Activated T-cell treated with anti-CD3 and anti-CD28 coated beads, Interleukin-2, amount 50 U/mL, for 24 hours (primary cell): Measurements from ENCODE around the gene CNNM3.

ENCODE experiments used
- DNase-seq: peaks from one replicate; pipeline ENCODE4 v3.0.0-alpha.2; 2020
- H3K27ac Mint-ChIP-seq: 2 replicates; pipeline ENCODE4 v1.8.0; 2020; ENCODE audit warnings: mild to moderate bottlenecking, mixed read lengths
- H3K27me3 Mint-ChIP-seq: 2 replicates; pipeline ENCODE4 v1.8.0; 2020; ENCODE audit warnings: mixed read lengths
- H3K36me3 Mint-ChIP-seq: 2 replicates; pipeline ENCODE4 v1.8.0; 2020; ENCODE audit warnings: low read depth, mixed read lengths
- H3K4me1 Mint-ChIP-seq: 2 replicates; pipeline ENCODE4 v1.8.0; 2020; ENCODE audit warnings: low read depth, mixed read lengths
- H3K4me3 Mint-ChIP-seq: 2 replicates; pipeline ENCODE4 v1.8.0; 2020; ENCODE audit warnings: mild to moderate bottlenecking, moderate library complexity, mixed read lengths
- H3K9me3 Mint-ChIP-seq: 2 replicates; pipeline ENCODE4 v1.8.0; 2020; ENCODE audit warnings: mixed read lengths

Gene CNNM3

DNA sequence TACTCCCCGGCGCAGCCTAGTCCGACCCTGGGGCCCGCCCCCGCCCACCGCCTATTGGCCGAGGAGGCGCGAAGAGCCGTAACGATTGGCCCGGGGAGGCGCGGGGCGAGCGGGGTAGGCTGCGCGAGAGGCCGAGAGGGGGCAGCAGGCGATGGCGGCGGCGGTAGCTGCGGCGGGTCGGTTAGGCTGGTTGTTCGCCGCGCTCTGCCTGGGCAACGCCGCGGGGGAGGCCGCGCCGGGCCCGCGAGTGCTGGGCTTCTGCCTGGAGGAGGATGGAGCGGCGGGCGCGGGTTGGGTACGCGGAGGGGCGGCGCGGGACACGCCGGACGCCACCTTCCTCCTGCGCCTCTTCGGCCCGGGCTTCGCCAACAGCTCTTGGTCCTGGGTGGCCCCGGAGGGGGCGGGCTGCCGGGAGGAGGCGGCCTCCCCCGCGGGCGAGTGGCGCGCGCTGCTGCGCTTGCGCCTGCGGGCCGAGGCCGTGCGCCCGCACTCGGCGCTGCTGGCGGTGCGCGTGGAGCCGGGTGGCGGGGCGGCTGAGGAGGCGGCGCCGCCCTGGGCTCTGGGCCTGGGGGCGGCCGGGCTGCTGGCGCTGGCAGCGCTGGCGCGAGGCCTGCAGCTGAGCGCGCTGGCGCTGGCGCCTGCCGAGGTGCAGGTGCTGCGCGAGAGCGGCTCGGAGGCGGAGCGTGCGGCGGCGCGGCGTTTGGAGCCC, at the start of gene CNNM3:
Gene CNNM3 (plus strand): TSS at position 142 of the 709 bp plus-strand sequence. CDS start 10 bp downstream, at position 152.
- Mint-ChIP-seq H3K9me3 (no peaks in the 10 kb centered on the region), H3K4me3 (peak within 1 kb of the TSS; percentile 83), H3K36me3 (peaks cover 44% of the 10 kb centered on the region), H3K27ac (peak within 1 kb of the TSS; percentile 81), H3K27me3 (no peaks in the 10 kb centered on the region), H3K4me1 (peaks cover 61% of the 10 kb centered on the region)
- peak; percentile 97 for DNase-seq

DNA sequence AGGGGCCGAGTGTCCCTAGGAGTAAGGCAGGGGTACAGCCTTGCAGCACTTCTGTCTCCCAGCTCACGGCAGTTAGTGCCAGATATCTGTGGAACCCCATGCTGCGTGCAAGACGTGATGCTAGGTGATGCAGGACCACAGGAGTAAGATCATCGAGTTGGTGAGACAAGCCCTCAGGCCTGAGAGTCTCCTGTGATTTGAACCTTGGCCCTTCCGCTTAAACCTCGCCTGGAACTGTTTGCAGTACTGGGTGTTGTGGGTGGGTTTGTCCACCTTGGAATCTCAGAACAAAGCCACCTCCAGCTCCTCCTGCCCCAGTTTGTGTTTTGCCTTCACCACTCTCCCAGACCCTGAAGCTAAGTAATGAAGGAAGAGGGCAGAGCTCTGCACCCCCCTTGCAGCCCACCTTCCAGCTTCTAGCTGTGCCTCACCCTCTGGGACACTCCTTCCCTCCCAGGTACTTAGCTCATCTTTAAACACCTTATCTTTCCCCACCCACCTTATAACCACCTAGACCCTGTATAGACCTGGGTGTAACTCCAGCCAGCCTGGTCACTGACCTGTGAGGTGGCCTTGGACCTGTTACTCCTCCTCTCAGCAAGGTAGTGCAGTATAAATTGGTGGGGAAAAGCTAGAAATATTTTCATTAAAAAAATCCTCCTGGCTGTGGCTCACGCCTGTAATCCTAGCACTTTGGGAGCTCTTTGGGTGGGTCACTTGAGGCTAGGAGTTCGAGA, 48.8 kb upstream of the CNNM3 start:
- no peak overlapping the region for H3K27ac Mint-ChIP-seq
- DNase-seq: no peak
- H3K4me1 Mint-ChIP-seq: peaks cover 34% of the 10 kb centered on the region
- H3K9me3 Mint-ChIP-seq: no peaks in the 10 kb centered on the region
- H3K36me3 Mint-ChIP-seq: no peaks in the 10 kb centered on the region
- H3K4me3 Mint-ChIP-seq: no peak overlapping the region
- H3K27me3 Mint-ChIP-seq: no peaks in the 10 kb centered on the region

DNA sequence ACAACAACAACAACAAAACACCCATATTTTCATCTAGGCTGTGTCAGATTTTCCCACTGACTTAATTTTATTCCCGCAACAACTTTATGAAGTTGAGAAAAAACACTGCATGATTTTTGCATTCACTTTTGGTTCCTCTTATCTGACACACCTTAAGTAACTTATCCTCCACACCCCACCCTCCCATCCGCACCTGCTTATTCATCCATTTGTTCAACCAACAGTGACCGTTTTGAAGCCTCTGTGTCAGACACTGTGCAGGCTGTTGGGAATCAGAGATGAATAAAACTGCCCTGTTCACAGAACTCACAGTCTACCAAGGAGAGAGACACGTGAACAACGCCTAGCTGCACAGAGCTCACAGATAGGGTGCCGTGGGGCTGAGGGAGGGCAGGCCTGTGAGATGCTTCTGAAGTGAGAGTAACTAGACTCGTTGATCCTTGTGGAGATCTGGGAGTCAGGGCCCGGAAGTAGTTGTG, 47.9 kb upstream of the CNNM3 start:
- H3K36me3 Mint-ChIP-seq: no peaks in the 10 kb centered on the region
- H3K27ac Mint-ChIP-seq: no peak overlapping the region
- H3K4me3 Mint-ChIP-seq: no peak overlapping the region
- no peaks in the 10 kb centered on the region for H3K9me3 Mint-ChIP-seq
- H3K27me3 Mint-ChIP-seq: no peaks in the 10 kb centered on the region
- no peak for DNase-seq
- peaks cover 33% of the 10 kb centered on the region for H3K4me1 Mint-ChIP-seq

DNA sequence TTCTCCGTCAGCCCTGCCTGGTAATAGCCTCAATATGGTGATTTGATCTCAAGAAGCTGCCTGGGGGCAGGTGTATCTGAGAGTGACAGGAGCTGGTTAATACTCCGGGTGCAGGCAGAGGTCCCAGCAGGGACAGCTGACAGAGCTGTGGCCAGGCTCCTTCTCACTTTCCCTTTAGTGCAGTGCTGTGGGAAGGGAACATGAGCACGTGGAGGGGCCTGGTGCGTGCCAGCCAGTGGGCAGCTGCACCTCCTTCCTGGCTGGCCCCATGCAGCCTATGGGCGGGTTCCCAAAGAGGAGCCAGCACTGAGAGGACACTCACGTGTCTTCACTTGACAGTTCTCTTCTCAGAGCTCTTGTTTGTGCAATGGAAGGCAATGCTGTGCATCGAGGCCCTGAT, 46.3 kb upstream of the CNNM3 start:
- H3K9me3 Mint-ChIP-seq: no peaks in the 10 kb centered on the region

DNA sequence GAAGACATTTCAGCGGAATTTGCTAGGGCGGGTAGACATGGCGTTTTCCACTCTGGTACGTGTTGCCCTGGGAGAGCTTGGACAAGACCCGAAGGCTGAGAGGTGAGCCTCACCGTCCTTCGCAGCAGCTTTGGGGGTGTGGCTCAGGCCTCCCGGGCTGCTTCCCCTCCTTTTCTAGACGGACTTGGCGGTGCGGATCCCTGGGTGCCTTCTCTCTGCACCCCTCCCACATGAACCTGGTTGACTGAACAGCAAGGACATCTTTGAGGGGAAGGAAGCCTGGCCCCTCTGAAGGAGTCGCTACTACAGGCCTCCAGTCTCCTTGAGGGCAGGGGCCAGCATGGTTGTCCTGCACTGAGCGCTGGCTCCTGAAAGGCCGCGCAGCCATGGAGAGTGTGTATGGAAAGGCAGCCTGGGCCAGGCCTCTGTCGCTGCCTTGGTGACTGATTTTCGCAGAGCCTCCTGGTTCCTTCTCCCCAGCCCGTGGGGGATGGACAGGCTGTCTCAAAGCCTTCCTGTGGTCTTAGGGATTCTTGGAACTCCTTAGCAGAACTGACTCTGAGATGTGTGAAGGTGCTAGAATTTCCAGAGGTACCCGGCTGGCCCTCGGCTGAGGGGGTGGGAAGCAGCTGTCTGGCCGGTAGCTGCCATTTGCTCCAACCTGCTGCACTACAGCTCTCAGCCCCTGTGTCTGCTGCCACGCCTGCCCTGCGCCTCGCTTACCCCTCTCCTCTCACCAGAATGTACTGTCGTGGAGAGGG, 45.4 kb upstream of the CNNM3 start:
- Mint-ChIP-seq H3K4me3 (no peak overlapping the region), H3K27ac (no peak overlapping the region), H3K4me1 (peaks cover 32% of the 10 kb centered on the region), H3K9me3 (no peaks in the 10 kb centered on the region), H3K27me3 (no peaks in the 10 kb centered on the region), H3K36me3 (no peaks in the 10 kb centered on the region)
- DNase-seq: no peak

More for the DNA sequence above, 46.3 kb upstream of the CNNM3 start:
- Mint-ChIP-seq H3K36me3 (no peaks in the 10 kb centered on the region), H3K4me3 (no peak overlapping the region), H3K27ac (no peak overlapping the region), H3K27me3 (no peaks in the 10 kb centered on the region), H3K4me1 (peaks cover 29% of the 10 kb centered on the region)
- DNase-seq: no peak

DNA sequence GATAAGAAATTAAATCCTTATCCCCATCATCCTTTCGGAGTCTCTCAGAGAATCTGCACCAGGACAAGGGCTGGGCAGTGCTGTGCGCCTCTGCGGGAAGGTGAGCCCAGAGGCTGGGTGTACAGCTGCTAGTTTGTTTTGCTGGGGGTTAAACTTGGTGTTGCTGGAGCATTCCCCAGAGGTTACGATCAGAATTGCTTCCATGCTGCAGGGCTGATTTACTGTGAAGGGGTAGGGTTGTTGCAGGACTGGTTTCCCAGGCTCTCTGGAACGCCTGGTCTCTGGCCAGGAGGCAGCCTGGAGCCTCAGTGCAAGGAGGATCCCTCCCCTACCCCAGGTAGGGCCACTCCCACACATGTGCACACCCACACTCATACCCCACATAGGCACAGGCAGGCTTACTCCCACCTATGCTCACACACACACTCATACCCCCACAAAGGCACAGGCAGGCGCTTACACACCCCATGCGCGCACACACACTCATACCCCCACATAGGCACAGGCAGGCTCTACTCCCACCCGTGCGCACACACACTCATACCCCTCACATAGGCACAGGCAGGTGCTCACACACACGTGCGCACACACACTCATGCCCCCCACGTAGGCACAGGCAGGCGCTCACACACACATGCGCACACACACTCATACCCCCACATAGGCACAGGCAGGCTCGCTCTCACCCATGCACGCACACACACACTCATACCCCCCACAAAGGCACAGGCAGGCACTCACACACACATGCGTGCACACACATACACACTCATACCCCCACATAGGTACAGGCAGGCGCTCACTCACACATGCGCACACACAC, 44.1 kb upstream of the CNNM3 start:
- H3K4me1 Mint-ChIP-seq: peaks cover 26% of the 10 kb centered on the region
- H3K36me3 Mint-ChIP-seq: no peaks in the 10 kb centered on the region
- H3K4me3 Mint-ChIP-seq: no peak overlapping the region
- no peaks in the 10 kb centered on the region for H3K9me3 Mint-ChIP-seq
- peak overlapping the region; percentile 17 for H3K27ac Mint-ChIP-seq
- H3K27me3 Mint-ChIP-seq: no peaks in the 10 kb centered on the region
- DNase-seq: no peak

DNA sequence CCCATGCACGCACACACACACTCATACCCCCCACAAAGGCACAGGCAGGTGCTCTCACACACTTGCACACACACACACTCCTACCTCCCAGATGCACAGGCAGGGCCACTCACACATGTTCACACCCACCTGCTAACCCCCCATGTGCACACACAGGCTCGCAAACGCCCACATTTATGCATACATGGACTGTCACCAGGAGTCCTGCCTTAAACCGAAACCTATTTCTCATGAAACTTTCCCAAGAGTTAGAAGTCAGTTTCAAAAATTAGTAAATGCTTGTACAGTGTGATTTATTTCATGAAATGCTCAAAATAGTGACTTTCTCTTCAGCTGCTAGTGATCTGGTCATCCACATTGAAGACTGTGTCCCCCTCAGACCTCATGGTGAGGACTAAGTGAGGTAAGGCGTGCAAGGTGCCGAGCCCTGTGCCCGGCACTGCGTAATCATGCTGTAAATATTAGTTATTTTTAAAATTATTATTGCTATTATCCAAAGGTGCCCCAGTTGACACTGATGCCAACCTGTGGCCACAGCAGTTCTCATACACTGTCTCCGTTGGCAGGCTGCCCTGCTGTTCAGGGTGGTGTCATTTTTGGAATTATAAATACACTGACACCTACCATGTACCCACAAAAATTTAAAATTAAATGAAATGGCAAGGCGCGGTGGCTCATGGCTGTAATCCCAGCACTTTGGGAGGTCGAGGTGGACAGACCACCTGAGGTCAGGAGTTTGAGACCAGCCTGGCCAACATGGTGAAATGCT, 43.0 kb upstream of the CNNM3 start:
- Mint-ChIP-seq H3K27me3 (no peaks in the 10 kb centered on the region), H3K4me1 (peaks cover 26% of the 10 kb centered on the region), H3K36me3 (no peaks in the 10 kb centered on the region), H3K4me3 (peak overlapping the region; percentile 47), H3K27ac (peak overlapping the region; percentile 69), H3K9me3 (no peaks in the 10 kb centered on the region)
- peak; percentile 56 for DNase-seq

DNA sequence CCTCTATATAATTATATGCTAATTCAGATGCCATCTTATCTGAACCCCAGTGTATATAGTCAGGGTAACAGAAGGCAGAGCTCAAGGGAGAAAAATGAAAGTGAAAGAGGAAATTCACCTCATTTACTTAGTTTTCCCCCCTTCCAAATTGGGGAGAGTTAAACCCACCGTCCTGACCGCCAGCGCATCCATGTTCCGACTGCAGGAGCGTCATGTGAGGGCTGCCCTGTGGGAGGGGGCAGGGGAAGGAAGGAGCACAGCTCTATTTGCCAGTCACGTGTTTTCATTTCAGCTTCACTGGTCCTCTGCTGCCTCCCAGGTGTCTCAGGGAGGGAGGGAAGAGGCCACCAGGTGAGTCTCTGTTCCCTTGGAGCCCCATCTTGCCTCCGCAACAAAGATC, 42.1 kb upstream of the CNNM3 start:
- Mint-ChIP-seq H3K9me3 (no peaks in the 10 kb centered on the region), H3K36me3 (no peaks in the 10 kb centered on the region), H3K4me1 (peaks cover 26% of the 10 kb centered on the region), H3K27me3 (no peaks in the 10 kb centered on the region), H3K27ac (peak overlapping the region; percentile 86), H3K4me3 (peak overlapping the region; percentile 67)
- DNase-seq: peak; percentile 56

DNA sequence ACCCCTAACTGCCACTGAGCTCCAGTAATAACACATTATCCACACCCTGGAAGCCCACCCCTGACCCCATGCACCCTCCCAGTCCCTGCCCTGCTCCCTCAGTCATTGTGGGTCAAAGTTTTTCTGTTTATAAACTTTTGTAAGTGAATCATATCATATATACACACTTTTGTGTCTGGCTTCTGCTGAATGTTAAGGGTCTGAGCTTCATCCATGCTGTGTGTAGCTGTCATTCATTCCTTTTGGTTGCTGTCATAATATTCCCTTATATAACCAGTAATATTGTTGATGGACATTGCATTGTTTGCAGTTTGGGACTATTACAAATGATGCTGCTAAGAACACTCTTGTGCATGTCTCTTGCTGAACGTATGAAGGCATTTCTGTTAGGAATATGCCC, 40.9 kb upstream of the CNNM3 start:
- H3K9me3 Mint-ChIP-seq: no peaks in the 10 kb centered on the region
- H3K36me3 Mint-ChIP-seq: peaks cover 2% of the 10 kb centered on the region
- peaks cover 26% of the 10 kb centered on the region for H3K4me1 Mint-ChIP-seq
- no peak for DNase-seq
- no peak overlapping the region for H3K4me3 Mint-ChIP-seq
- H3K27me3 Mint-ChIP-seq: no peaks in the 10 kb centered on the region
- no peak overlapping the region for H3K27ac Mint-ChIP-seq

DNA sequence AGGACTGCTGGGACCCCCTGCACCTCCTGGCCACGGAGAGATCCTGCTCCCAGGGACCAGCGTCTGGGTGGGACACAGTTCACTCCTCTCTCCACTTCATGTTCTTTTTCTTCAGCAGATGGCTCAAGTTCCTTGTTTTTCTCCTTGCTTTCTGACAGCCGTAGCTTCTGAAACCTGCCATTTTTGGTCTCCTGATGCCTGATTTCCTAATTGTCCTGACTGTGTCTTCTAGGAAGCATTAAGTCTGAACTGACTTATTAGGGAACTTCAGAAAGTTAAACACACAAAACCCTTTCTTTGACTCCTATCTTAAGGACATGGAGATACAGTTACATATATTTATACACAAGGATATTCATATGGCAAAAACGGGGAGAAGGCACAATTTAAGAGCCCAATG, 32.7 kb upstream of the CNNM3 start:
- Mint-ChIP-seq H3K4me1 (peaks cover 8% of the 10 kb centered on the region), H3K27ac (no peak overlapping the region), H3K36me3 (peaks cover 3% of the 10 kb centered on the region), H3K9me3 (no peaks in the 10 kb centered on the region), H3K27me3 (no peaks in the 10 kb centered on the region), H3K4me3 (no peak overlapping the region)
- DNase-seq: no peak

DNA sequence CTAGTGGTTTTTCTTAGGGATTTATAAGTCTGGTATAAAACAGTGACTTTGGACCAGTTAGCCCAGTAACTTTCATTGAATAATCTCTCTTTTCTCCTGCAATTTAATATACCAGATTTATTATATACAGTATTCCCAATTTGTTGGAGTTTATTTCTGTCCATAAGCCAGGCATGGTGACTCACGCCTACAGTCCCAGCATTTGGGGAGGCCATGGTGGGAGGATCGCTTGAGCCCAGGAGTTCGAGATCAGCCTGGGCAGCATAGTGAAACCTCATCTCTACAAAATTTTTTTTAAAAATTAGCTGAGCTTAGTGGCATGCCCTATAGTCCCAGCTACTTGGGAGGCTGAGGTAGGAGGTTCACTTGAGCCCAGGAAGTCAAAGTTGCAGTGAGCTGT, 28.7 kb upstream of the CNNM3 start:
- Mint-ChIP-seq H3K27me3 (no peaks in the 10 kb centered on the region), H3K4me3 (no peak overlapping the region), H3K27ac (no peak overlapping the region), H3K36me3 (no peaks in the 10 kb centered on the region), H3K4me1 (peaks cover 8% of the 10 kb centered on the region), H3K9me3 (no peaks in the 10 kb centered on the region)
- DNase-seq: no peak

DNA sequence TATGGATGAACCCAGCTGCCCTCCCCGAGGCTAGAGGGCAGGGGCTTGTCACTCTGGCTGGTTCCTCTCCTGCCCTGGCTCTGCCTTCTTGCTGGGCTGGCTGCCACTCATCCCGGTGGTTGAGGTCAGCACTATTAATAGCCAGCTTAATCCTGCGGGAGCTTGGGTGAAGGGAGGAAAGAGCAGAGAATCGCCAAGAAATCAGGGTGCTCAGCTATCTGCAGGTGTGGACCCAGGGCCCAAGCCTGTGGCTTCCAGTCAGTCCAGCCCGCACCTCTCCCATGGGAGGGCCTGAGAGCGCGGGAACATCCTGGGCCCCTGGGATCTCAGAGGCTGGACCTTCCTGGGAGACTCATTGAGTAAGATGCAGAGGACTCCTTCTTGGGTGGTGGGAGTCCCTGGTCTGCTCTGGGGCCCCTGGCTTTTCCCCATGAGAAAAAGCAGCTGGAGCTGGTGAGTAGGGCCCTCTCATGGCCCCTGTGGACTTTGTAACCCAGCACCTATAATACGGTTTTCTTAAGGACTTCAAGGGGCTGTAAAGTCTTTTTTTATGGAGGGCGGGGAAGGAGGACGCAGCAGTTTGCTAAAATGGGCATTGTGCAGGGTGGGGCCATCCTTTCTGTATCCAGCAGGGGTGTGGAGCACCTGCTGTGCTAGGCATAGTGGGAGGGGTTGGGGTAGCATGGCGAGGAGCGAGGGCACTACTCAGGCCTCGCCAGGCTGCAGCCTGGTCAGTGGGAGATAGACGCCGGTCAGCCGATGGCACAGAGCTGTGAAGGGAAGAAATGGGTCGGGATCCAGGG, 27.4 kb upstream of the CNNM3 start:
- H3K27ac Mint-ChIP-seq: no peak overlapping the region
- H3K9me3 Mint-ChIP-seq: no peaks in the 10 kb centered on the region
- H3K27me3 Mint-ChIP-seq: no peaks in the 10 kb centered on the region
- no peak for DNase-seq
- H3K36me3 Mint-ChIP-seq: no peaks in the 10 kb centered on the region
- no peak overlapping the region for H3K4me3 Mint-ChIP-seq
- H3K4me1 Mint-ChIP-seq: peaks cover 8% of the 10 kb centered on the region

DNA sequence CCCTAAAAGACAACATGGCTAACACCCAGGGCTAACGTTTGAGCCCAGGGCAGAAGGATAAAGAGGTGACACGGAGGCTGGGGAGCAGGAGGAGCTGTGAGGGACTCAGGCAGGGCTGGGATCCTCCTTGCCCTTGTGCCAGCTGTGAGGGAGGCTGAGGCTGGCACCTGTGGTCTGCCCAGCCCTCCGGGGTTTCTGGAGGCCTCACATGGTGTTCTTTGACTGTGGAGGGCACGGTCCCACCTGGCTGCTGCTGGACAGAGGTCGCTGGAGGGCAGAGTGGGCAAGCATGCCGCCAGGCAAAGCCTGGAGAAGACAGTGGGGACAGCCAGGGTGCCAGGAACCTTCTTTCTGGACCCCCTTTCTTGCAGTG, 26.8 kb upstream of the CNNM3 start:
- H3K9me3 Mint-ChIP-seq: no peaks in the 10 kb centered on the region
- no peaks in the 10 kb centered on the region for H3K27me3 Mint-ChIP-seq
- no peak overlapping the region for H3K4me3 Mint-ChIP-seq
- H3K4me1 Mint-ChIP-seq: peaks cover 8% of the 10 kb centered on the region
- H3K36me3 Mint-ChIP-seq: no peaks in the 10 kb centered on the region
- no peak overlapping the region for H3K27ac Mint-ChIP-seq
- no peak for DNase-seq
